H1 (cell line): ENCODE results near the gene ANXA1. TPM values are rescaled to one million over a fixed set of nuclear protein-coding genes. Genes with fewer than 3 reads are reported as not detected.

Experiments used
- CTCF ChIA-PET: fragments of 300-600 bp; sonication (Branson Sonifier 250); formaldehyde crosslinking; loops from one replicate; lab custom pipeline; 2021; ENCODE audit not compliant: partially characterized antibody; lab: Charles Lee
- POLR2A ChIA-PET: fragments of 300-600 bp; sonication (Branson Sonifier 250); formaldehyde crosslinking; loops from one replicate; lab custom pipeline; 2021; ENCODE audit warnings: inconsistent platforms; ENCODE audit not compliant: partially characterized antibody; lab: Charles Lee
- DNase-seq, 2 experiments: peaks; one replicate each; pipeline versions ENCODE4 v3.0.0 to v3.0.0-alpha.2; 2010 to 2022; ENCODE audit warnings: low spot score in 2 of 2, low read depth in 1 of 2, mixed read lengths in 1 of 2
- FAIRE-seq: peaks from 2 replicates; lab custom pipeline; 2011; peaks lifted over from hg19 to GRCh38; lab: Jason Lieb, UNC
- H2AFZ ChIP-seq: 2 replicates; pipeline ENCODE4 v1.8.1; 2012; ENCODE audit warnings: low read length, inconsistent platforms
- H2AK5ac ChIP-seq: 2 replicates; pipeline ENCODE4 v1.6.1; 2013; ENCODE audit warnings: low read depth, low read length
- H2BK120ac ChIP-seq: replicated peaks from 2 replicates; pipeline ENCODE3; 2013; ENCODE audit warnings: low read depth, low read length, inconsistent platforms
- H2BK12ac ChIP-seq: 2 replicates; pipeline ENCODE4 v1.6.1; 2013; ENCODE audit warnings: low read depth, low read length
- H2BK15ac ChIP-seq: 2 replicates; pipeline ENCODE4 v1.6.1; 2013; ENCODE audit warnings: low read length
- H2BK20ac ChIP-seq: 2 replicates; pipeline ENCODE4 v1.6.1; 2013; ENCODE audit warnings: low read length
- H2BK5ac ChIP-seq: 2 replicates; pipeline ENCODE4 v1.6.1; 2013; ENCODE audit warnings: low read depth, low read length
- H3K14ac ChIP-seq: 2 replicates; pipeline ENCODE4 v1.6.1; 2013; ENCODE audit warnings: inconsistent platforms; ENCODE audit not compliant: insufficient read length
- H3K18ac ChIP-seq: 2 replicates; pipeline ENCODE4 v1.6.1; 2013; ENCODE audit warnings: low read length; ENCODE audit errors: extremely low read depth
- H3K23ac ChIP-seq: 2 replicates; pipeline ENCODE4 v1.6.1; 2013; ENCODE audit warnings: inconsistent platforms; ENCODE audit not compliant: insufficient read length
- H3K23me2 ChIP-seq: 2 replicates; pipeline ENCODE4 v1.6.1; 2013; ENCODE audit warnings: low read depth, low read length
- H3K27ac ChIP-seq: 2 replicates; pipeline ENCODE4 v1.6.1; 2011; ENCODE audit warnings: low read depth, low read length, inconsistent platforms
- H3K27me3 ChIP-seq, 4 experiments: replicated peaks in 1 of 4; 1 replicate in 1 of 4; 2 replicates in 3 of 4; pipeline versions ENCODE4 v1.6.1 to v1.8.1; 2011 to 2013; ENCODE audit warnings: low read length in 3 of 4, mild to moderate bottlenecking in 3 of 4, inconsistent platforms in 2 of 4, mixed read lengths in 2 of 4, moderate library complexity in 1 of 4; ENCODE audit not compliant: control insufficient read depth in 3 of 4, insufficient read depth in 3 of 4; ENCODE audit errors: extremely low read depth in 1 of 4
- H3K36me3 ChIP-seq, 4 experiments: 2 replicates each; pipeline versions ENCODE4 v1.6.1 to v1.8.1; 2011 to 2013; ENCODE audit warnings: mild to moderate bottlenecking in 4 of 4, low read length in 3 of 4, moderate library complexity in 2 of 4, control low read depth in 1 of 4, inconsistent platforms in 1 of 4; ENCODE audit not compliant: insufficient read depth in 4 of 4, control insufficient read depth in 2 of 4
- H3K4ac ChIP-seq: replicated peaks from 2 replicates; pipeline ENCODE3; 2013; ENCODE audit warnings: low read length, low read depth, mixed read lengths, inconsistent platforms; ENCODE audit not compliant: insufficient read length
- H3K4me1 ChIP-seq, 4 experiments: replicated peaks in 1 of 4; 1 replicate in 1 of 4; 2 replicates in 3 of 4; pipeline versions ENCODE4 v1.6.1 to v1.8.1; 2011 to 2013; ENCODE audit warnings: low read length in 3 of 4, inconsistent platforms in 2 of 4, mixed read lengths in 1 of 4; ENCODE audit not compliant: insufficient read depth in 4 of 4, control insufficient read depth in 3 of 4
- H3K4me2 ChIP-seq, 2 experiments: 2 replicates each; pipeline versions ENCODE4 v1.6.1 to v1.8.1; 2011 to 2013; ENCODE audit warnings: low read depth in 2 of 2, low read length in 2 of 2, control low read depth in 1 of 2, inconsistent platforms in 1 of 2, mild to moderate bottlenecking in 1 of 2; ENCODE audit not compliant: insufficient read depth in 1 of 2
- H3K4me3 ChIP-seq, 4 experiments: fragments of 200-600, 300-600 bp in 1 of 4; sonication (generic), shearing (Covaris generic), sonication (Bioruptor Twin) in 1 of 4; 2 replicates each; pipeline versions ENCODE4 v1.5.1 to v1.8.1; 2011 to 2016; ENCODE audit warnings: low read length in 4 of 4, low read depth in 3 of 4, control low read depth in 2 of 4, inconsistent platforms in 2 of 4, mild to moderate bottlenecking in 2 of 4, mixed read lengths in 1 of 4, moderate library complexity in 1 of 4; ENCODE audit not compliant: insufficient read depth in 2 of 4; ENCODE audit errors: extremely low read depth in 1 of 4
- H3K56ac ChIP-seq: replicated peaks from 2 replicates; pipeline ENCODE3; 2013; ENCODE audit warnings: low read depth, mild to moderate bottlenecking, mixed read lengths, low read length, inconsistent platforms; ENCODE audit not compliant: insufficient read length
- H3K79me1 ChIP-seq: 2 replicates; pipeline ENCODE4 v1.6.1; 2013; ENCODE audit warnings: low read depth, low read length, control low read depth
- H3K79me2 ChIP-seq, 2 experiments: 2 replicates each; pipeline versions ENCODE4 v1.6.1 to v1.8.1; 2012 to 2013; ENCODE audit warnings: low read length in 2 of 2, mild to moderate bottlenecking in 2 of 2, inconsistent platforms in 1 of 2; ENCODE audit not compliant: insufficient read depth in 2 of 2, control insufficient read depth in 1 of 2
- H3K9ac ChIP-seq, 4 experiments: replicated peaks in 1 of 4; 1 replicate in 1 of 4; 2 replicates in 3 of 4; pipeline versions ENCODE4 v1.6.1 to v1.8.1; 2011 to 2013; ENCODE audit warnings: low read depth in 3 of 4, low read length in 3 of 4, control low read depth in 2 of 4, mild to moderate bottlenecking in 2 of 4, moderate library complexity in 2 of 4, inconsistent platforms in 1 of 4; ENCODE audit errors: extremely low read depth in 1 of 4
- H3K9me3 ChIP-seq, 2 experiments: 2 replicates each; pipeline versions ENCODE4 v1.6.1 to v1.8.1; 2012 to 2013; ENCODE audit warnings: mild to moderate bottlenecking in 2 of 2, moderate library complexity in 2 of 2, control low read depth in 1 of 2, inconsistent platforms in 1 of 2, low read depth in 1 of 2, low read length in 1 of 2, mixed read lengths in 1 of 2; ENCODE audit not compliant: insufficient read depth in 2 of 2
- H4K20me1 ChIP-seq, 2 experiments: replicated peaks in 1 of 2; 2 replicates each; pipeline versions ENCODE3 to v1.8.1; 2011 to 2013; ENCODE audit warnings: inconsistent platforms in 2 of 2, low read length in 2 of 2, mild to moderate bottlenecking in 1 of 2; ENCODE audit not compliant: insufficient read depth in 2 of 2, control insufficient read depth in 1 of 2
- H4K5ac ChIP-seq: 2 replicates; pipeline ENCODE4 v1.6.1; 2013; ENCODE audit warnings: low read length, low read depth, mixed read lengths, inconsistent platforms; ENCODE audit not compliant: insufficient read length
- H4K8ac ChIP-seq: 2 replicates; pipeline ENCODE4 v1.8.0; 2013; ENCODE audit warnings: mild to moderate bottlenecking, moderate library complexity, low read length, inconsistent platforms; ENCODE audit not compliant: insufficient read depth; ENCODE audit errors: extremely low read depth
- H4K91ac ChIP-seq: replicated peaks from 2 replicates; pipeline ENCODE3; 2013; ENCODE audit warnings: low read length, mixed read lengths, inconsistent platforms; ENCODE audit not compliant: insufficient read length
- CEBPB ChIP-seq: IDR thresholded peaks from 2 replicates; pipeline ENCODE4 v1.6.1; 2012; ENCODE audit warnings: low read depth, low read length
- CHD1 ChIP-seq: IDR thresholded peaks from 2 replicates; pipeline ENCODE4 v1.6.1; 2012; ENCODE audit warnings: low read depth, low read length, improper control_type of control experiment
- CREB1 ChIP-seq: IDR thresholded peaks from 2 replicates; pipeline ENCODE4 v1.6.1; 2012; ENCODE audit warnings: inconsistent platforms
- NRF1 ChIP-seq: IDR thresholded peaks from 2 replicates; pipeline ENCODE4 v1.6.1; 2011; ENCODE audit warnings: mild to moderate bottlenecking, low read depth, low read length, improper control_type of control experiment
- RFX5 ChIP-seq: IDR thresholded peaks from 2 replicates; pipeline ENCODE4 v1.6.1; 2011; ENCODE audit warnings: low read depth, low read length, improper control_type of control experiment, borderline replicate concordance
- RXRA ChIP-seq: IDR thresholded peaks from 2 replicates; pipeline ENCODE4 v1.6.1; 2011; ENCODE audit warnings: low read depth, mild to moderate bottlenecking, low read length, moderate library complexity; ENCODE audit not compliant: insufficient read depth
- SP2 ChIP-seq: IDR thresholded peaks from 2 replicates; pipeline ENCODE4 v1.6.1; 2012; ENCODE audit warnings: mild to moderate bottlenecking, low read length, inconsistent platforms
- SUZ12 ChIP-seq: fragments of 200-600 bp; sonication (generic); IDR thresholded peaks from 2 replicates; pipeline ENCODE4 v1.6.1; 2012; ENCODE audit warnings: mild to moderate bottlenecking, inconsistent platforms, low read length, moderate library complexity, mixed read lengths
- TAF1 ChIP-seq: IDR thresholded peaks from 2 replicates; pipeline ENCODE4 v1.6.1; 2011; ENCODE audit warnings: mild to moderate bottlenecking, low read depth, low read length
- WGBS, 2 experiments: shearing (Covaris generic) in 1 of 2; methylation state at CpG; one replicate each; pipeline versions ENCODE4 v1.1.6 to v1.1.7; 2013 to 2015; ENCODE audit warnings: low lambda C conversion rate in 2 of 2, mixed read lengths in 2 of 2, inconsistent platforms in 1 of 2, low coverage in 1 of 2, missing lambda C conversion rate in 1 of 2; ENCODE audit not compliant: insufficient replicate concordance in 2 of 2, insufficient coverage in 1 of 2, insufficient read length in 1 of 2; ENCODE audit errors: extremely low coverage in 1 of 2, missing lambda C conversion rate in 1 of 2; 5-methylcytosine and 5-hydroxymethylcytosine counted together
- polyA plus RNA-seq, 7 experiments: library from polyadenylated mRNA; depleted of rRNA in 3 of 7; stranded (reverse) in 5 of 7; unstranded in 2 of 7; fragments of >200 nt in 5 of 7; fragments of 200-250 nt in 2 of 7; gene quantifications; 1 replicate in 5 of 7; 2 replicates in 1 of 7; 4 replicates in 1 of 7; pipeline versions ENCODE4 v1.2.1 to v1.2.3, GENCODE V29; 2011 to 2013; ENCODE audit warnings: missing spikeins in 2 of 7, mixed read lengths in 2 of 7
- total RNA-seq: library from RNA; stranded (reverse); fragmentation: NEBNext Ultra II Directional; extraction: Animal tissue kit (Norgen Biotek cat#: 25700); gene quantifications from 2 replicates; pipeline ENCODE4 v1.2.1, GENCODE V29; 2021

Gene ANXA1
- total and polyA plus RNA-seq, 2 of the 8 experiments (the other 6 are each of a cell fraction or from before 2014, with no cell fraction given) = 0.71 to 5.7 TPM

- FAIRE-seq (no peak), DNase-seq (no peak)
- Histone ChIP-seq H2BK15ac (no peak overlapping the region), H3K23ac (no peak overlapping the region), H2AK5ac (no peak overlapping the region), H2BK12ac (peak overlapping the region; percentile 35), H3K18ac (no peak overlapping the region), H3K27me3 (no peaks in the 10 kb centered on the region), H3K9me3 (no peaks in the 10 kb centered on the region), H3K4me3 (no peak overlapping the region), H2BK5ac (0 out of 2 replicates have a peak overlapping the region, but pooled peaks have one; percentile 11), H3K9ac (no peak overlapping the region), H3K4me1 (peaks cover 0 to 9% (median 5%) of the 10 kb centered on the region in 4 experiments; a peak in 4 of 7 replicates), H2BK20ac (no peak overlapping the region), H4K5ac (no peak overlapping the region), H4K91ac (no peak overlapping the region), H3K4me2 (no peak overlapping the region), H4K20me1 (no peaks in the 10 kb centered on the region), H3K56ac (no peak overlapping the region), H3K4ac (no peak overlapping the region), H4K8ac (no peak overlapping the region), H3K79me1 (no peaks in the 10 kb centered on the region), H3K79me2 (no peaks in the 10 kb centered on the region), H3K23me2 (no peaks in the 10 kb centered on the region), H3K14ac (no peak overlapping the region), H2BK120ac (no peak overlapping the region), H3K27ac (no peak overlapping the region), H2AFZ (peak overlapping the region; percentile 61), H3K36me3 (no peaks in the 10 kb centered on the region)
- TF ChIP-seq RXRA (no peak), CHD1 (no peak), SP2 (no peak), RFX5 (no peak), NRF1 (no peak), CEBPB (no peak), CREB1 (no peak), TAF1 (no peak), SUZ12 (no peak)
- POLR2A ChIA-PET = no interaction called here
- CTCF ChIA-PET = interaction anchor here (1.5 kb wide), 1 partner anchor 46 kb away, joined by 7 read pairs; no protein-coding TSS in a partner anchor
- 78% methylated on average over 4 of the region's 4 CpGs; no CpG with 5 or more reads in 1 of the 2 experiments for WGBS, 2 experiments
Observed at GRCh38 chr9:73153793-73154227, 2.1 kb downstream of the ANXA1 start.
